Measurements from ENCODE around the gene TRPM3. TPM values are rescaled to one million over a fixed set of nuclear protein-coding genes. Genes with fewer than 3 reads are reported as not detected.

Gene TRPM3
- total RNA-seq, 4 donors from 2014 or later: 0.57 to 4.4 (median 1.4) TPM; not detected in 1

GRCh38 chr9:71120501-71121247 is 747 bp downstream of the TRPM3 start:
- no peak for TF ChIP-seq CTCF (IDR thresholded peaks at IDR 0.05; ENCODE audit: low read depth)

- no peak for TF ChIP-seq CTCF (IDR thresholded peaks at IDR 0.05; ENCODE audit: low read depth)
These were observed 1.7 kb downstream of the TRPM3 start for GRCh38 chr9:71119746-71120145.

GRCh38 chr9:71118324-71118723 is 3.1 kb downstream of the TRPM3 start:
- TF ChIP-seq CTCF (IDR thresholded peaks at IDR 0.05; ENCODE audit: low read depth): no peak

GRCh38 chr9:71115448-71115975 is 5.9 kb downstream of the TRPM3 start:
- no peak for TF ChIP-seq CTCF (IDR thresholded peaks at IDR 0.05; ENCODE audit: low read depth)

- TF ChIP-seq CTCF (IDR thresholded peaks at IDR 0.05; ENCODE audit: low read depth): no peak
These were observed 8.6 kb downstream of the TRPM3 start for GRCh38 chr9:71112866-71113265.

GRCh38 chr9:71108937-71109336 is 12.5 kb downstream of the TRPM3 start:
- no peak for TF ChIP-seq CTCF (IDR thresholded peaks at IDR 0.05; ENCODE audit: low read depth)

- no peak for TF ChIP-seq CTCF (IDR thresholded peaks at IDR 0.05; ENCODE audit: low read depth)
These were observed 14.4 kb downstream of the TRPM3 start for GRCh38 chr9:71106992-71107391.

Measured in subcutaneous adipose tissue (tissue), 4 donors.